Heart left ventricle (tissue), 13 donors: ENCODE data around the gene SLC1A4.

Experiments used
- POLR2A ChIP-seq, 2 donors: fragments of 450-650 bp; IDR thresholded peaks; one replicate each; pipeline ENCODE4 v1.6.1; 2017; ENCODE audit warnings: antibody characterized with exemption in 2 of 2, mild to moderate bottlenecking in 2 of 2, moderate library complexity in 2 of 2
- TF ChIP-seq, protein P1 (sequence below), 12 donors: fragments of 200-600 bp; sonication (generic) in 4 of 12; IDR thresholded peaks; one replicate each; pipeline versions ENCODE4 v1.5.0 to v1.8.0; 2018 to 2022; ENCODE audit warnings: antibody characterized with exemption in 12 of 12, mild to moderate bottlenecking in 5 of 12
- donor health status: ischemic (EF 13 %, LVEDD 7.1; RV severe dilation, severe dysfunction).
- donor health status: DM: no; HTN: yes; CAD: no.
- donor health status: DM: no; HTN: no; CAD: no.
- donor health status: ischemic (EF 25% LVEDD 6.9; RV normal size, moderate dysfunction).
- donor health status: ischemic (EF 25% LVEDD 5.7; RV mildly dilated, moderate dysfunction).
- donor health status: ischemic (EF 35%, LVEDD 5.7; RV mildly dilated, moderate dysfunction).
- donor health status: nonischemic (EF 11% LVEDD 7.7; RV severe dilation, severe dysfunction).
- donor health status: DM: yes; HTN: yes; CAD: no.
- donor health status: PGD.
- donor health status: ischemic (EF 29% LVEDD 5.4; RV normal size, mild dysfunction).
- donor health status: nonischemic (EF 23%, LVEDD 6.1; RV moderate dilation, normal function).

GRCh38 chr2:64992218-64992617, 3.0 kb downstream of the SLC1A4 start:
- no peak for TF ChIP-seq POLR2A (IDR thresholded peaks at IDR 0.05)
- TF ChIP-seq, protein P1, sequence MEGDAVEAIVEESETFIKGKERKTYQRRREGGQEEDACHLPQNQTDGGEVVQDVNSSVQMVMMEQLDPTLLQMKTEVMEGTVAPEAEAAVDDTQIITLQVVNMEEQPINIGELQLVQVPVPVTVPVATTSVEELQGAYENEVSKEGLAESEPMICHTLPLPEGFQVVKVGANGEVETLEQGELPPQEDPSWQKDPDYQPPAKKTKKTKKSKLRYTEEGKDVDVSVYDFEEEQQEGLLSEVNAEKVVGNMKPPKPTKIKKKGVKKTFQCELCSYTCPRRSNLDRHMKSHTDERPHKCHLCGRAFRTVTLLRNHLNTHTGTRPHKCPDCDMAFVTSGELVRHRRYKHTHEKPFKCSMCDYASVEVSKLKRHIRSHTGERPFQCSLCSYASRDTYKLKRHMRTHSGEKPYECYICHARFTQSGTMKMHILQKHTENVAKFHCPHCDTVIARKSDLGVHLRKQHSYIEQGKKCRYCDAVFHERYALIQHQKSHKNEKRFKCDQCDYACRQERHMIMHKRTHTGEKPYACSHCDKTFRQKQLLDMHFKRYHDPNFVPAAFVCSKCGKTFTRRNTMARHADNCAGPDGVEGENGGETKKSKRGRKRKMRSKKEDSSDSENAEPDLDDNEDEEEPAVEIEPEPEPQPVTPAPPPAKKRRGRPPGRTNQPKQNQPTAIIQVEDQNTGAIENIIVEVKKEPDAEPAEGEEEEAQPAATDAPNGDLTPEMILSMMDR (IDR thresholded peaks at IDR 0.05) = no peak
